KG1 (cell line): ENCODE data around the gene ALDOA.
A peak's percentile ranks its signal among the peaks of the same experiment; 100 is the strongest.

Experiments
- DNase-seq: peaks from one replicate; lab custom pipeline; 2025; lab: John Stamatoyannopoulos, UW

Gene ALDOA

GRCh38 chr16:30041841-30042240, 23.7 kb upstream of the ALDOA start:
- DNase-seq = no peak

GRCh38 chr16:30046178-30046577, 19.4 kb upstream of the ALDOA start:
- no peak for DNase-seq

DNA sequence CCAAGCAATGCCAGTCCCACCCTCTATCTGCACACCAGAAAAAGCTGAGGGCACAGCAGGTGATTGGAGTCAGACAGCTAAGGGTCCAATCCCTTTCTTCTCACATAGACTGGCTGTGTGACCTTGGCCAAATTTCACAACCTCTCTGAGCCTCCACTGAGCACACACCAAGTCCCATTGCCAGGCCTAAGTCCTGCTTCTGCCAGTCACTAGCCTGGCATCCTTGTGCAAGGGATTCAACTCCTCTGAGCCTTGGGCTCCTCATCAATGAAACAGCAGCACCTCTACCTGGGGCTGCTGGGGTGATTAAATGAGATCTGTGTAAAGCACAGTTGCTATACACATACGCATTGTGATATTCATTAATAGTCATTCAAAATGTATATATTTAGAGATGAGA, 19.0 kb upstream of the ALDOA start:
- DNase-seq = no peak

- DNase-seq = no peak
Observed at GRCh38 chr16:30049871-30050270, 15.7 kb upstream of the ALDOA start.

DNA sequence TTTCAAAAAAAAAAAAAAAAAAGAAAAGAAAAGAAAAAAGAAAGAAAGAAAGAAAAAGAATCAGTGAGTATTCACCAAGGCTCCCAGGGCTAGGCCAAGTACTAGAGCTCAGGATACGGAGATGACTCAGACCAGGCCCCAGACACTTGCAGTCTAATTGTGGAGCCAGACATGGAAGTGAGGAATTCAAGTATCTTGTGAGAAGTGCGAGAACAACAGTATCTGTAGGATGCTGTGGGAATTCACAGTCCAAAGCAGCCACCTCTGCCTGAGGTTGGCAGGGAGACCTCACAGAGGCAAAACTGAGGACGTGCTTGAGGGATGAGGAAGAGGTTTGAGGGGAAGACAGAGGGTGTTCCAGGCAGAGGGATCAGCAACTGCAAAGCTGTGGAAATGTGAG, 14.0 kb upstream of the ALDOA start:
- DNase-seq = no peak

- DNase-seq = peak; percentile 73
Observed at GRCh38 chr16:30052671-30053372, 12.7 kb upstream of the ALDOA start.

DNA sequence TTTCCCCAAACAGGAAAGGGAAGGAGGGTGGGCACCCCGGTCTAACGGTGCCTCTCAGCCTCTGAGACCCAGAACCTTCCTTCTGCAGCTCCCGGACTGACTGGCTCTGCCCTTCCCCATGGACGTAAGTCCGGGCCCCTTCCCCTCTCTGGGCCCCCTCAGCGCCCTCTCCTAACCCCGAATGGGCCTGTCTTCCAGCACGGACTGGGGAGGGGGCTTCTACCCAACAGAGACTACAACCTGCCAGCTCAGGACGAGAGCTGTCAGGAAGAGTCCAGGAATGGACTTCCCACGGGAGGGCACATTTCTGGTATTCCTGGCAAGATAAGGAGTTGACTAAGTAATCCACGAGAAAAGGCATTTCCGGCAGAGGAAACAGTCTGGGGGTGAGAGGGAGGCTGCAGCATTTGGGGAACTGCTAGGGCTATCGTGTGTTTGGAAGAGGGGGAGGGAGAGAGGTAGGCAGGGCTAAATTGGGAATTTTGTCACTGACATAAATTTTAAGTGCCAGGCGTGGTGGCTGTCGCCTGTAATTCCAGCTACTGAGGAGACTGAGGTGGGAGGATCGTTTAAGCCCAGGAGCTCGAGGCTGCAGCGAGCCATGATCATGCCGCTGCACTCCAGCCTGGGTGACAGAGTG, 12.1 kb upstream of the ALDOA start:
- no peak for DNase-seq

- DNase-seq = no peak
Observed at GRCh38 chr16:30054451-30054850, 11.1 kb upstream of the ALDOA start.

DNA sequence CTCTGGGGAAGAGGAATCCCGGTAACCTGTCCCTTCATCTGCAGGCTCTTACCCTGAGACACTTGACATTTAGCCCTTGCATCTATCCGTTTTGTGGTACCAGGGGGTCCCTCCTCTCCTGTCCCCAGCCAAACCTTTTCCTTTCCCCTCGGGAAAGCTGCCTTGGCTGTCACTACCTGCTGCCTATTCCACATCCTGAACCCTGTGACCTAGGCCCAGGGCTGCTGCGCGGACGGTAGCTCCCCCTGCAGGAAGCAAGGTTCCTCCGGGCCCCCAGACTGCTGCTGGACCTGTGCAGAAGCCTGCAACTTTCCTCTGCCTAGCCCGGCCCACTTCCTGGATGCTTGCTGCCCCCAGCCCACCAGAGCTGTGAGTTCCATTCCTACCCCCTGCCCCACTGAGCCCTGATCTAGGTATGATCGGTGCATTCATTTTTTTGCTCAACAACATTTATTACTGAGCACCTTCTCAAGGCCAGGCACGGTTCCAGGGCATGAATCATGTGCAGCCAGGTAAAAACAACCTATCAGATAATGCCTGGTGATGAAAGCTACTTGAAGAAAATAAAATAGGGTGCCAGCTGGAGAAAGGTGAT, 10.5 kb upstream of the ALDOA start:
- DNase-seq = peak; percentile 10

GRCh38 chr16:30060346-30060745, 5.2 kb upstream of the ALDOA start:
- DNase-seq = no peak

- no peak for DNase-seq
Observed at GRCh38 chr16:30060836-30061554, 4.6 kb upstream of the ALDOA start.

GRCh38 chr16:30063278-30063892, 2.2 kb upstream of the ALDOA start:
- no peak for DNase-seq

- DNase-seq = peak; percentile 79
Observed at GRCh38 chr16:30063893-30064728, 1.4 kb upstream of the ALDOA start.

DNA sequence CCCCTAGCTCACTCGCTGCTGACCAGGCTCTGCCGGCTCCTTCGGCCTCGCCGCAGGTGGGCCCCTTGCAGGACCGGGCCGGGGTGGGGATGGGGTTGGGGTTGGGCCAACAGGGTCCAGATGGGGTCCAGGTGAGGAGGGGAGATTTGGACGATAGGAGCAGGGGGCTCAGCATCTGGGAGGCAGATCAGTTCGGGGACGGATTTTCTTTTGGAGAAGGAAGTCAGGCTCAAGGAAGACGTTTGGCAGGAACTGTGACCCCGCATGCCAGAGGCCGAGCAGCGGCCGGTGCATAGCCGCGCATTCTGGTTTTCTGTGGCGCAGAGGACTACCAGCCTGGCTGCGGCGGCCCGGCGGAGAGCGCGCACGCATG, 845 bp upstream of the ALDOA start:
- no peak for DNase-seq

- no peak for DNase-seq
Observed at GRCh38 chr16:30065943-30066760, 592 bp downstream of the ALDOA start.

GRCh38 chr16:30066761-30067583, 1.4 kb downstream of the ALDOA start:
- DNase-seq = no peak

DNA sequence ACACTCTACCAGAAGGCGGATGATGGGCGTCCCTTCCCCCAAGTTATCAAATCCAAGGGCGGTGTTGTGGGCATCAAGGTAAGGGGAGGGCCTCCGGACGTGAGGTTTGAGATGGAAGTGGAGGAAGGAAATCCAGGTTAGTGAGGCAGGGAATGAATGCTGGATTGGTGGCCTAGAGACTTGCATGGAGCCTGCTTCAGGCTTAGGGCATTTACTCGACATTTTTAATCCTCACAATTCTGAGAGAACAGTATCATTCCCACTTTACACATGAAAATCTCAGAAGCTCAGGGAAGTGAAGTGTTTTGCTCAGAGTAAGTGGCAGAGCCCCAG, 2.0 kb downstream of the ALDOA start:
- DNase-seq = no peak

DNA sequence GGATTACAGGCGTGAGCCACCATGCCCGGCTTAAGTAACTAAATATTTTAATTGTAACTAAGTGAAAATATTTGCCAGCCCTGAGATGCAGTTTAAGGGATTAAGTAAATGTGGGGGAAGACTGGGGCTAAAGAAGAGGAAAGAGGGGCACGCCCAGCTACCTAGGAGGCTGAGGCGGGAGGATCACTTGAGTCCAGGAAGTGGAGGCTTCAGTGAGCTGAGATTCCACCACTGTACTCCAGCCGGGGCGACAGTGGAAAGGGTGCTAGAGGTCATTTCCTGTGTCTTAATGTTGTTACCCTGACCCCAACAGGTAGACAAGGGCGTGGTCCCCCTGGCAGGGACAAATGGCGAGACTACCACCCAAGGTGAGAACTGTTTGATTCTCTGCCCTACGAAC, 2.8 kb downstream of the ALDOA start:
- no peak for DNase-seq

DNA sequence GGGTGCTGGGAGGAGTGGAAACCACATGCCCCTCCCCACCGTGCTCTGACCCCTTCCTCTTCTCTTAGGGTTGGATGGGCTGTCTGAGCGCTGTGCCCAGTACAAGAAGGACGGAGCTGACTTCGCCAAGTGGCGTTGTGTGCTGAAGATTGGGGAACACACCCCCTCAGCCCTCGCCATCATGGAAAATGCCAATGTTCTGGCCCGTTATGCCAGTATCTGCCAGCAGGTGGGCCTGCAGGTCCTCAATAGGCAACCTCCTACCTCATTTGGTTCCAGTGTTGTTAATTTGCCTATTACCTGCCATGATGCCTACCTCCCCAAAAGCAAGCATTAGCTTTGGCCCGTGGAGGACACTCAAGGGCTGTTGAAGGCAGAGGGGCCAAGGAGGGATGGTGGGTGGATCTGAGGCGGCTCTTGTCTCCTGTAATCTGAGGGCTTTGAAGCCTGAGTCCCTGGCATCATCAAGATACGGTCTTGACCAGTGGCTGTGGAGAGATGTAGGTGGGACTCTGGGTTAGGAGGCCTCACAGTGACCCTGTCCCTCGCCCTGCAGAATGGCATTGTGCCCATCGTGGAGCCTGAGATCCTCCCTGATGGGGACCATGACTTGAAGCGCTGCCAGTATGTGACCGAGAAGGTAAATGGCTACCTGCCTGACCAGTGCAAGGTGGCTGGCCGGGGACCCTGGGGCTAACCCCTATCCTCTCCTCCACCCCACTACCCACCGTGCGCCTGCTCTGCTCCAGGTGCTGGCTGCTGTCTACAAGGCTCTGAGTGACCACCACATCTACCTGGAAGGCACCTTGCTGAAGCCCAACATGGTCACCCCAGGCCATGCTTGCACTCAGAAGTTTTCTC, 3.4 kb downstream of the ALDOA start:
- DNase-seq = no peak
